DOHH2 (cell line): ENCODE measurements around the gene ALK.

Experiments used
- CTCF ChIP-seq: fragments of 200-600 bp; sonication (generic); IDR thresholded peaks from one replicate; pipeline ENCODE4 v1.5.1; 2014; ENCODE audit warnings: antibody characterized with exemption, mild to moderate bottlenecking, low read depth, low read length; ENCODE audit not compliant: poor library complexity, severe bottlenecking
- EZH2phosphoT487 ChIP-seq: fragments of 200-600 bp; sonication (generic); IDR thresholded peaks from 2 replicates; pipeline ENCODE4 v1.6.1; 2017; ENCODE audit warnings: borderline replicate concordance, mild to moderate bottlenecking, antibody characterized with exemption, low read length, moderate library complexity, mixed read lengths

GRCh38 chr2:29880084-29880483, 41.3 kb downstream of the ALK start:
- no peak for TF ChIP-seq CTCF
- no peak for TF ChIP-seq EZH2phosphoT487
